ENCODE data around the gene MMP24OS.
"Not testable (repeated sequence)": the region's sequence is repeated elsewhere in the genome, so short reads cannot be mapped to it uniquely, and the experiment has no call there.

The MMP24OS gene

DNA sequence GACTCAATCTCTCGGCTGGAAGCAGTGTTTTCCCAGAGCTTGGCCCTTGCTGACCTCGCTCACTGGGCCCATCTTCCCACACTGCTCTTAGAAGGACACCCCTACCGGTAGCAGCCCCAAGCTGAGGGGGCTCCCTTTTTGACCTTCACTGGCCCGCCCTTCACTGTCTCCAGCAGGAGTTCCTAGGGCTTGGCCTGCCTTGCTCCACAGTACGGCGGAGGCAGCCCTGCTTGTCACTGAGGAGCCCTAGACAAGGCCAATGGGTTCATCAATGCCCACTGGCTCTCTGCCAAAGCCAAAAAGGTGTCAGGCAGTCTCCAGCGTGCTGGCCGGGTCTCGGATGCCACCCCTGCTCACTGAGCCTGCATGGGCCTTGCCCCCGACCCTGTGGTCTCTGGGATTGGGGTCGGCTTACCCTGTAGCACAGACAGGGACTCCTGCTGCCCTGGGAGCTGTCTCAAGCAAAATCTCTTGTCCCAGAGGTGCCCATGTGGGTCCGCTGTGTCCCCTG is 2.1 kb downstream of the MMP24OS start:
- DNase-seq (ENCODE audit: low read depth in 2 of 2) = no peak

DNA sequence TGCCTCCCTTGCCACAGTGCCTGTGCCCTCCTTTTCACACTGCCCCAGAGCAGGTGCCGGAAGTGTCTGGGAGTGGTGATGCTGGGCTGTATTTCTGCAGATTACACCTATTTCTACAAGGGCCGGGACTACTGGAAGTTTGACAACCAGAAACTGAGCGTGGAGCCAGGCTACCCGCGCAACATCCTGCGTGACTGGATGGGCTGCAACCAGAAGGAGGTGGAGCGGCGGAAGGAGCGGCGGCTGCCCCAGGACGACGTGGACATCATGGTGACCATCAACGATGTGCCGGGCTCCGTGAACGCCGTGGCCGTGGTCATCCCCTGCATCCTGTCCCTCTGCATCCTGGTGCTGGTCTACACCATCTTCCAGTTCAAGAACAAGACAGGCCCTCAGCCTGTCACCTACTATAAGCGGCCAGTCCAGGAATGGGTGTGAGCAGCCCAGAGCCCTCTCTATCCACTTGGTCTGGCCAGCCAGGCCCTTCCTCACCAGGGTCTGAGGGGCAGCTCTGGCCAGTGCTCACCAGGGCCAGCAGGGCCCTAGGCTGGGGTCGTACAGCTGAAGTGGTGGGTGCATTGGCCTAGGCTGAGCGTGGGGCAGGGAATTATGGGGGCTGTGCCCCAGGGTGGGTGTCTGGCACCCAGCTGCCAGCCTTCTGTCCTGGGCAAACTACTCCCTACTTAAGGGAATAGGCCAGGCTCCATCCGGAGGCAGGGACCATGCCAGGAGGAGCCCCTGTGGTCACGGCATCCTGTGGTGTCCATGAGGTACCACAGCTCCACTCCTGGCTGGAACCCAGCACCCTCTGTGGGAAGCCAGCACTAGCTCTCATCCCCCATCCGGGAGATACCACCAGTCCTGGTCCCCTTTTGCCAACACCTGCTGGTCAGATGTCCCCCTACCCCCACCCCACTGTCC is 3.5 kb downstream of the MMP24OS start:
- no peak for DNase-seq (ENCODE audit: low read depth in 2 of 2)

DNA sequence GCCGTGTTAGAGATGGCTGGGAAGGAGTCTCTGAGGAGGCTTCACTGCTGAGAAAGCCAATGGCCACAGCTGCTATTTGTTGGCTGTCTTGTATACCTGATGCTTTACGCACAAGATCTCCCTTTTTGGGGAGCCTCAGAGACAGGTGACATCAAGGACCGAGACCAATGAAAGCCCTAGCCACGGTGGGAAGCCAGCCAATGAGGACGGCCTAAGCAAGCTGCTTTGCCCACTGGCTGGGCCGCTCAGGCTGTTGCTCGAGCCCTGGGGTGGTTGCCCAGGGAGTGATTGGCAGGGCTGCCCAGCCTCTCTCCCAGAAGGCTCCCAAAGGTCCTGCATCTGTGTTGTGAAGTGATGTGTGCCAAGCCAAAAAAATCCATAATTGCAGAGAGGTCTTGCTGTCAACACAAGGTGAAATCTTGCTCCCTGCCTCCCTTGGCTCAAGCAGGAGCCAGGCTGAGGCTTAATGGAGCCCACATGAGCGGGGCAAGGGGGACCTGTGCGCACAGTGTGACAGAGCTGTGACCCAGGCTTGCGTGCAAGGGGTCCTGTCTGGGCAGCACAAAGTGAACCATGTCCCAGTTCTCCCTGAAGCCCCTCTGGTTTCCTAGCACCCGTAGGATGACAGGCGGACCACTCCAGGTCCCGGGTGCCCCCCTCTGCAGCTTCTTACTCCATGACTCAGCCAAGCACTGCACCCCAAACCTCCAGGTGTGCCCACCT is 4.3 kb downstream of the MMP24OS start:
- no peak for DNase-seq (ENCODE audit: low read depth in 2 of 2)

DNA sequence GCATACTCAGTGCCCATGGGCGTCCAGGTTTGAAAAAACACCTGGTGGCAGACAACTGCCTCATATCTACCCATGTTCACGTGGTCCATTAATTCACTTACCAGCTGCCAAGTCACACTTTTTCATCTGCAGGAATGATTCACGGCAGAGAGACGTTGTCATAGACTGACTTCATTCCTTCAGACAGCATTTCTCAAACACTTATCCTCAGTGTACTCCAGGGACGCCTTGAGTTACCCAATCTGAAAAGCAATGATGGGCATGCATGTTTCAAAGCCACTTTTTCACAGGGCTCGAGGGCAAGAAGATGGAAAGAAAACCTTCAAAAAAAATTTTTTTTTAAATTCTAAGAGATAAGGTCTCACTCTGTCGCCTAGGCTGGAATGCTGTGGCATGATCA is 6.0 kb downstream of the MMP24OS start:
- DNase-seq (ENCODE audit: low read depth in 2 of 2) = no peak

DNA sequence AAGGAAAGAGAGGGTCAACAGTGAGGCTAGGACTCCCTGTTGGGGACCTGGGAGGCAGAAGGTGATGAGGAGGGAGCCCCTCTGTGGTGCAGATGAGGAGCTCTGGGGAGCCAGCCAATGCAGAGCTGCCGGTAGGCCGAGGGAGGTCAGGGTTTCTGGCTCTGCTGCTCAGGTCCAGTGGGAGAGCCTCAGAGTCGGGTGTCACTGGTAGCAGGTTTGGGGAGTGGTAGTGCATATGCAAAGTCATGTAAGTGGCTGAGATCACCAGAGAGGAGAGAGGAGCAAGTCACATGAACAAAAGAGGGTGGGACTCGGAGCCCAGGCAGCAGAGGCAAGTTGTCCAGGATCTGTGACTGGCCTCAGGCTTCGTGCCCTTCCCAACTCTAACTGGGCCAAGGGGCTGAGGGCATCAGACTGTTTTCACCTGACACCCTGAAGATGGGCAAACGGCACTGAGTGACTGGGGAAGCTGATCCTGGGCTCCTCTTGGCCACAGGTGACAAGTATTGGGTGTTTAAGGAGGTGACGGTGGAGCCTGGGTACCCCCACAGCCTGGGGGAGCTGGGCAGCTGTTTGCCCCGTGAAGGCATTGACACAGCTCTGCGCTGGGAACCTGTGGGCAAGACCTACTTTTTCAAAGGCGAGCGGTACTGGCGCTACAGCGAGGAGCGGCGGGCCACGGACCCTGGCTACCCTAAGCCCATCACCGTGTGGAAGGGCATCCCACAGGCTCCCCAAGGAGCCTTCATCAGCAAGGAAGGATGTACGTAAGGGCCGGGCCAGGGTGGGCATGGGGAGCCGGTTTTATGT is 6.6 kb downstream of the MMP24OS start:
- no peak for DNase-seq (ENCODE audit: low read depth in 2 of 2)

DNA sequence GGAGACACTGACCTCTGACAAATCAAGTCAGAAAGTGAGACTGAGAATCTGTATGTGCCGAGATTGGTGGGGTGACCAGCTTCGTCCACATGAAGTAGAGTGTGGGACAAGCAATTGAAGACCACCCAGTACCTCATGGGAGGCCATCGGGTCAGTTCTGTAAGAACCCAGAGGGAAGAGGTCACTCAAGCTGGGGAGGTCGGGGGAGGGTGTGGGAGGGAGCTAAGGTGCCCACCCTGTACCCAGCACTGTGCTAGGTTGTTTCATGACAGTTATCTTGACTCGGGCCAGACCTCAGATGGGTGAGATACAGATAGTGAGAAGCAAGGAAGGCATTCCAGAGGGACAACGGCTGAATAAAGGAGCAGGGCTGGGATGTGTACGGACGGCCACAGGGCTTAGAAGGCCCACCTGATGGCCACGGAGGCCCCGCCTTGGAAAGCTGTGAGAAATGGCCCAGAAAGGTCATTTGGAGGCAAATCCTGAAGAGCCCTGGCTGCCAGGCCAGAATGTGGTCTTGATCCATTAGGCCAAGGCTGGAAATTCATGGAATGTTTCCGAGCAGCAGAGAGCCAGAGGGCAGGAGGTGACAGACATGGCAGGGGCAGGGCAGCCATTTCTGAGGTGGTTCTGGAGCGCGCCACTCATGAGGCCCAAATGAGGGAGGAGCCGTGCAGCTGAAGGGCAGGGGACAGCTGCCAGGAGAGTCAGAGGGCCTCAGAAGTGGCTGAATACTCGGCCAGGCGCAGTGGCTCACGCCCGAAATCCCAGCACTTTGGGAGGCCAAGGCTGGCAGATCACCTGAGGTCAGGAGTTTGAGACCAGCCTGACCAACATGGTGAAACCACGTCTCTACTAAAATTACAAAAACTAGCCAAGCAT is 7.7 kb downstream of the MMP24OS start:
- DNase-seq (ENCODE audit: low read depth in 2 of 2) = no peak

DNA sequence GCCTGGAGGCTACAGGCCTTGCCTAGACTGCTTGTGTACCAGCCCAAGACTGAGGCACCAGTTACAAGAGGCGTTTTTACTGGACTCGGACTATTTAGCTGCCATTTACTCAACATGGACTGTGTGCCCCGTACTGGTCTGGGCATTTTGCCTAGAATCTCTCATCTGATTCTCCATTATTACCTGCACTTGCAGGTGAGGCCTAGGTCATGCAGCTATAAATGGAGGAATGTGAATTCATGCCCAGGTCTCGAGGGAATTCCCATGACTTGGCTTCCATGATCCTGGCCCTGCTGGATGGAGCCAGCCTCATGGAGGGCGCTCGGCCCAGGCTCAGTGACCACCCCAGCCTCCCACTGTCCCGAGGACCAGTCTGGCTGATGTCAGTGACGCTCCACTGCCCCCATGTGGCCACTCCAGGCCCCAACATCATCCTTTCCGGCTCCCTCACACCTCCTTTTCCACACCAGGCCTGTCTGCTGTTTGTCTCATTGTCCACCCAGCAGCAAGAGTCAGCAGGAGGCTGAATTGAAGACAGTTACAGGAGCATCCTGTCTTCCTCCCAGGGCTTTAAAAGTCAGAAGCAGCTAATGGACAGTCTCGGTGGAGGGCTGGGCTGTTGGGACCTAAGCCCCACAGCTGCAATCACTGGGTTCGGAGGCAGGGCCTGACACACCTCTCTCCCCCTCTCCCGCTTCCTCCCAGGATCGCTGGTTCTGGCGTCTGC is 8.7 kb downstream of the MMP24OS start:
- DNase-seq (ENCODE audit: low read depth in 2 of 2) = no peak

DNA sequence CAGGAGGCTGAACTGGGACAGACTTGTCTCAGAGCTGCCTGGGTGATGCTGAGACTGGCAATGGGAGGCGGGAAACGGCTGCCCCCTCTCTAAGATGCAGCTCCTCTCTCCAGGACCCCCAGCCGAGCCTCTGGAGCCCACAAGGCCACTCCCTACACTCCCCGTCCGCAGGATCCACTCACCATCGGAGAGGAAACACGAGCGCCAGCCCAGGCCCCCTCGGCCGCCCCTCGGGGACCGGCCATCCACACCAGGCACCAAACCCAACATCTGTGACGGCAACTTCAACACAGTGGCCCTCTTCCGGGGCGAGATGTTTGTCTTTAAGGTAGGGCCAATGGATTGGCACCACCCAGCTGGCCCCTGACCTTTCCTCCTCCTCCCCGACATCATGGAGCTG is 10.8 kb downstream of the MMP24OS start:
- no peak for DNase-seq (ENCODE audit: low read depth in 2 of 2)

DNA sequence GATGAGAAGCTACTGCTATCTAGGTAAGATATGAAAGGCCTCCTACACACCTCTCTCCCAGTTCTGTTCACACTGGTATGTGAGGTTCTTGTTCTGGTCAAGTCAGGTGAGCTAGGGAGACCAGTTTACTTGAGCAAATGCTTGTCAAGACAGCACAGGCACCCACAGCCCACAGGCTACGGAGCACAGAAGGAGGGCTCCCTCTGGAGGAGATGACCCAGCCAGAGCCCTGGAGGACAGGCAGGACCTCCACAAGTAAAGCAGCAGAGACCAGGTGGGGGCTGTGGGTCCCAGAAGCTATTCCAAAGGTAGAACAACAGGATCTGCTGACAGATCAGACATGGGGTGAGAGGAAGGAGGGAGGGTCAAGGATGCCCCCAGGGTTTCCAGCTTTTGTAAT is 13.2 kb downstream of the MMP24OS start:
- no peak for DNase-seq (ENCODE audit: low read depth in 2 of 2)

DNA sequence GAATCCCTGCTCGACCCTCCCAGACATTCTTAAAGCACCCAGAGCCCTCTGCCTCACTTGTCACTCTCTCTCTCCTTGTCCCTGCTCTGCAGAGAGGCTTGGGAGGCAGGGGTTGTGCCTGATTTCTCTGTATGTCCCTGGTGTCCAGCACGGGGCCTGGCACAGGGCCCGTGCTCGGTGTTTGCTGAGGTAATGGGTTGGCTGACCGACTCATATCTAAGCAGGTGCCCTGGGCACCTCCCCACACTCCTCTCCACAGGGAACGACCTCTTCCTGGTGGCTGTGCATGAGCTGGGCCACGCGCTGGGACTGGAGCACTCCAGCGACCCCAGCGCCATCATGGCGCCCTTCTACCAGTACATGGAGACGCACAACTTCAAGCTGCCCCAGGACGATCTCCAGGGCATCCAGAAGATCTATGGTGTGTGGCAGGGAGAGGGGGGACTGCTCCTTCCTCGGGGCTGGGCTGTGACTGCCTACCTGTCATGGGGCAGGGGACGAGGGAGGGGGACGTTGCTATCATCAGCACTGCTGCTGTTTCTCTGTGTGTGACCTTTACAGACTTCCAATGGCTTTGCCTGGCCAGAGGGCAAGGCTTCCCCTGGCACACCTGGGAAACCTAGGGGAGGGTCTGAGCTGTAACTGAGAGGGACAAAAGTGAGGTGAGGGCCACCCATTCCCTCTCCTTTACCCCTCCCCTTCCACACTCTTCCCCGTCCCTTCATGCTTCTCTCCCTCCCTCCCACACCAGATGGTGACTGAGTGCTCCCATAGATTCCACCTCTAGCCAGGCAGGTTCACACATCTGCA is 14.2 kb downstream of the MMP24OS start:
- DNase-seq (ENCODE audit: low read depth in 2 of 2) = no peak

DNA sequence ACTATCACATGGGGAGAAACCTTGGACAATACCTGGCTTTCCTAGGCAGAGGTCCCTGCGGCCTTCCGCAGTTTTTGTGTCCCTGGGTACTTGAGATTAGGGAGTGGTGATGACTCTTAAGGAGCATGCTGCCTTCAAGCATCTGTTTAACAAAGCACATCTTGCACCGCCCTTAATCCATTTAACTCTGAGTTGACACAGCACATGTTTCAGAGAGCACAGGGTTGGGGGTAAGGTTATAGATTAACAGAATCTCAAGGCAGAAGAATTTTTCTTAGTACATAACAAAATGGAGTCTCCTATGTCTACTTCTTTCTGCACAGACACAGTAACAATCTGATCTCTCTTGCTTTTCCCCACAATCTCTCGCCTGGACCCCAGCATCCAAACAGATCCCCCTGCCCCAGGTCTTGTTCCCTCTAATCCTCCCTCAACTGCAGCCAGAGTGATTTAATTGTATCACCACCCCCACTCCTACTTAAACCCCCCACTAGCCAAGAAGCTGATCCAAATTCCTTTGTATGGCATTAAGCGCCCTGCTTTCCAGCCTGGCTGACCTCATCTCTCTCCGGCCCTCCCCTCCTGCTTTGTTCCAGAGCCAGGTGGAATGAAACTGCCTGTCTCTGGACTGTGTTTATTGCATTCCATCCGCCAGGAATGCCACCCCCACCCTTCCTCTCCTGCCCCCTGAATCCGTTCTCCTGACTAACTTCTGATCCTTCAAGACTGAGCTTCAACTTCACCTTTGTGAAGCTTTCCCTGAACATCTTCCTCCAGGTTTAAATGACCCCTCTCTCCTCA is 15.0 kb downstream of the MMP24OS start:
- not testable (repeated sequence) for DNase-seq (ENCODE audit: low read depth in 2 of 2)

DNA sequence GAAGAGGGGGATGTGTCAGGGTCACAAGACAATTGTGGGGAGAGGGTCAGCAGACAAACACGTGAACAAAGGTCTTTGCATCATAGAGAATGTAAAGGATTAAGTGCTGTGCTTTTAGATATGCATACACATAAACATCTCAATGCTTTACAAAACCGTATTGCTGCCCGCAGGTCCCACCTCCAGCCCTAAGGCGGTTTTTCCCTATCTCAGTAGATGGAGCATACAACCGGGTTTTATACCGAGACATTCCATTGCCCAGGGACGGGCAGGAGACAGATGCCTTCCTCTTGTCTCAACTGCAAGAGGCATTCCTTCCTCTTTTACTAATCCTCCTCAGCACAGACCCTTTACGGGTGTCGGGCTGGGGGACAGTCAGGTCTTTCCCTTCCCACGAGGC is 15.6 kb downstream of the MMP24OS start:
- not testable (repeated sequence) for DNase-seq (ENCODE audit: low read depth in 2 of 2)

DNA sequence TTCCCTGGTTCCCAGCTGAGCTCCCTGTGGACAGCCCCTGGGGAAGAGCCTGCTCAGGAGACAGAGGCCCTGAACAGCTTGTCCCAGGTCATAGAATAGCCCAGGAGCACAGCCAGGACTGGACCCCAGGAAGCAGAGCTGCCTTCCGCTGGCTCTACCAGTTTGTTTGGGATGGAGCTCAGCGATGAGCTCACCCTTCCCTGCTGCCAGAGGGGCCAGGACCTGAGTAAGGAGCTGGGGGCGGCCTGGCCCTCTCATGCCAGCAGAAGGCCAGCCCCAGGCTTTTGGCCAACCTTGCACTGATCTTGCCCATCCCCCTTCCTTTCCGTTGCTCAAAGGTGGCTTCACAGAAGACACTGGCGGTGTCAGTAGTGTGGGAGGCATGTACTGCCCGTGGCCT is 17.5 kb downstream of the MMP24OS start:
- DNase-seq (ENCODE audit: low read depth in 2 of 2) = no peak

DNA sequence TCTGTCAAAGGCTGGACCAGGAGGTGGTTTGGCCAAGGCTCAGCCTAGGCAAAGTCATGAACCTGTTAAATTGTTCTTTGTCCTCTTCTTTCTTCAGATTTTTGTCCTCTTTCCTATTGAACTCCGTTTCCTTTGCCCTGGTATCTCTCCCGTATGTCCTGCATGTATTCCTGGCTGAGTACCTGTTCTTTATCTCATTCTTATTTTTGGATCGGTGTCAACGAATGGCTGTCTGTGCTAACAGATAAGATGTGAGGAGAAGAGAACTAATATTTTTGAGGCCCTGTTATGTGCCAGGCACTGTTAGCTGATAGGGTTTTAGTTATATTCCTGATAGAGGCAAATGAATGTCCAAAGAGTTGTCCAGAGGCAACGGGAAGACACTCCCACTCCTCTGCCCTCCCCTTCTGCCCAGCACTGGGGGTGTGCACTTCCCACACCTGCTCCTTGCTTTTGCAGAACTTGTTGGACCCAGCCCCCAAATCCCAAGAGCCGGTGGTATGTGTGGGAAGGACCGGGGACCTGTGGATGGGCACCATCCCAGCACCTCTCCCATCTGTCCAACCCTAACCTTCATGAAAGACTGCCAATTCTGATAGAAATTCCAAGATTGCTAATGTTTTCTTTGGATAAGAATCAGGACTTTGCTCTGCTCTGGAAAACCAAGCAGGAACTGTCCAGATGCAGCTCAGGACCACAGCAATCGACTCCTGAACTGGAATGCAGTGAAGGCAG is 20.6 kb downstream of the MMP24OS start:
- DNase-seq (ENCODE audit: low read depth in 2 of 2) = no peak

DNA sequence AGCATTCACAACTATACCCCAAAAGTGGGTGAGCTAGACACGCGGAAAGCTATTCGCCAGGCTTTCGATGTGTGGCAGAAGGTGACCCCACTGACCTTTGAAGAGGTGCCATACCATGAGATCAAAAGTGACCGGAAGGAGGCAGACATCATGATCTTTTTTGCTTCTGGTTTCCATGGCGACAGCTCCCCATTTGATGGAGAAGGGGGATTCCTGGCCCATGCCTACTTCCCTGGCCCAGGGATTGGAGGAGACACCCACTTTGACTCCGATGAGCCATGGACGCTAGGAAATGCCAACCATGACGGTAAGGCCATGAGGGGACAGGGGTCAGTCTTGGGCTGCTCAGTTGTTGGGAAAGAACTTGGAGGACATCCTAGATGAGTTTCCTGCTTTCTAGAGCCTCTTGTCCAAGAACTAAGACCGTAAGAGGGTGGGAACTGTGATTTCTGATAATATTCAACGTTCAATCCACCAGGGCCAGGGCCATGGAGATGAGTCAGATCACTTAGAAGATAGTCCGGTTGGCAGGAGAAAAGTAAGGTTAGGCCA is 23.4 kb downstream of the MMP24OS start:
- DNase-seq (ENCODE audit: low read depth in 2 of 2) = no peak

DNA sequence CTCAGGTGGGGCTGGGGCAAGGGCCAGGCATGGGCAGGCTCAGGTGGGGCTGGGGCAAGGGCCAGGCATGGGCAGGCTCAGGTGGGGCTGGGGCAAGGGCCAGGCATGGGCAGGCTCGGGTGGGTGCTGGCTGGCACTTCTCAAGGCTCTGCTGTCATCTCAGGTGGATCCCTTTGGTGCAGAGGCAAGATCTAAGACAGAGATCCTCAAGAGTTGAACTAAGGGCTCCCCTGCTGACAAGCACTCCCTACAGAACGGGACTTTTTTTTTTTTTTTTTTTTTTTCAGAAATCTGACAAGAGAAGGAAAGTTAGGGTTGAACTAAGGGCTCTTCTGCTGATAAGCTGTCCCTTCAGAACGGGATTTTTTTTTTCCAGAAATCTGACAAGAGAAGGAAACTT is 24.9 kb downstream of the MMP24OS start:
- no peak for DNase-seq (ENCODE audit: low read depth in 2 of 2)

DNA sequence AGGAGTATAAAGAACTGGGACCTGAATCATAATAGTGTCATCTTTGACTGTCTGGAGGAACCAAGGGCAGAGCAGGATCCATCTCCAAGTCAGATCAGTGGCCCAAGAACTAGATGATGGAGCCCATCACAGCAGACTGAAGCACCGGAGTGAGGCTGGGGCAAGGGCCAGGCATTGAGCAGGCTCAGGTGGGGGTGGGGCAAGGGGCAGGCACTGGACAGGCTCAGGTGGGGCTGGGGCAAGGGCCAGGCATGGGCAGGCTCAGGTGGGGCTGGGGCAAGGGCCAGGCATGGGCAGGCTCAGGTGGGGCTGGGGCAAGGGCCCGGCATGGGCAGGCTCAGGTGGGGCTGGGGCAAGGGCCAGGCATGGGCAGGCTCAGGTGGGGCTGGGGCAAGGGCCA is 25.3 kb downstream of the MMP24OS start:
- not testable (repeated sequence) for DNase-seq (ENCODE audit: low read depth in 2 of 2)

DNA sequence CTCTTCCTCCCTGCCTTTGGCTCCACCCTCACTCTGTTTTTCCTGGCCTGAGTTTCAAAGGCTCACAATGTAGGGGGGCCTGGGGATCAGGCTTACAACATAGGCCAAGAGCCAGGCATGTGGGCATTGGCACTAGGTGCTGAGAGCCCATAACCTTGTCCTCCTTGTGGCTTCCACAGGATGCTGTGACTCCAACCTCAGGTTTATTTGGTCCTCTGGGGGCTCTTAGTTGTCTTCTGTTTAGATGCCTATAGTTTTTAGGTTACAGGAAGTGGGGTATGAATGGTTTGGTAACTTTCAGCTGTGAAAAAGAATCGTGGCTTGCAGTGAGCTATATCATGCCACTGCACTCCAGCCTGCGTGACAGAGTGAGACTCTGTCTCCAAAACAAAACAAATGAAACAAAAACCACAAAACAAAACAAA is 25.9 kb downstream of the MMP24OS start:
- DNase-seq (ENCODE audit: low read depth in 2 of 2) = no peak
